Measurements from ENCODE around the gene JOSD1. TPM values are rescaled to one million over a fixed set of nuclear protein-coding genes. Genes with fewer than 3 reads are reported as not detected.
A peak's percentile ranks its signal among the peaks of the same experiment; 100 is the strongest.

The JOSD1 gene
- total and polyA plus RNA-seq, 9 of the 15 experiments (the other 6 are each of a cell fraction or from before 2014, with no cell fraction given): 8.9 to 39.1 (median 30.4) TPM

DNA sequence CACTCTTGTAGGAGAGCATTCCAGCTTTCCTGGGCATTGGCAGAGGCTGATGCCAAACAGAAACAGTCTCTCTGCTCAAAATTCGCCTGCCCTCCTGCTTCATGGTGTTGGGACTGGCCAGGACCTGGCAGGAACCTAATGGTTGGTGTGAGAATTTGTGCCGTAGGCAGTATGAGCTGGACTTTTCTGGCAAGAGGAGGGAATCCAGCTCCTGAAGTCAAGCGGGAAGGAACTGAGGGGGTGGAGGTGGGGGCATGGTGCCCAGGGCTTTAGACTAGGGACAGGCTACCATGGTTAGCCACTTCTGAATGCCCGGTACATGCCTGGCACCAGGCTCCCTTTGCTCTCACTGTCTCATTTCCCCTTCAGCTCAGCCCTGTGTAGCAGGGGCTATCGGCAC, 25.9 kb downstream of the JOSD1 start:
- TF ChIP-seq NR2F6 (CRISPR knock-in tag; IDR thresholded peaks at IDR 0.05) (no peak), CREB1 (IDR thresholded peaks at IDR 0.05) (no peak), CREB1 (CRISPR knock-in tag; IDR thresholded peaks at IDR 0.05) (no peak), CEBPB (tag; IDR thresholded peaks at IDR 0.05) (no peak), CTBP1 (IDR thresholded peaks at IDR 0.05; ENCODE audit: borderline replicate concordance) (no peak), CBX5 (IDR thresholded peaks at IDR 0.05; ENCODE audit: borderline replicate concordance, low read depth) (no peak), ERF (CRISPR knock-in tag; IDR thresholded peaks at IDR 0.05) (no peak)
- TF ChIP-seq, protein P1, sequence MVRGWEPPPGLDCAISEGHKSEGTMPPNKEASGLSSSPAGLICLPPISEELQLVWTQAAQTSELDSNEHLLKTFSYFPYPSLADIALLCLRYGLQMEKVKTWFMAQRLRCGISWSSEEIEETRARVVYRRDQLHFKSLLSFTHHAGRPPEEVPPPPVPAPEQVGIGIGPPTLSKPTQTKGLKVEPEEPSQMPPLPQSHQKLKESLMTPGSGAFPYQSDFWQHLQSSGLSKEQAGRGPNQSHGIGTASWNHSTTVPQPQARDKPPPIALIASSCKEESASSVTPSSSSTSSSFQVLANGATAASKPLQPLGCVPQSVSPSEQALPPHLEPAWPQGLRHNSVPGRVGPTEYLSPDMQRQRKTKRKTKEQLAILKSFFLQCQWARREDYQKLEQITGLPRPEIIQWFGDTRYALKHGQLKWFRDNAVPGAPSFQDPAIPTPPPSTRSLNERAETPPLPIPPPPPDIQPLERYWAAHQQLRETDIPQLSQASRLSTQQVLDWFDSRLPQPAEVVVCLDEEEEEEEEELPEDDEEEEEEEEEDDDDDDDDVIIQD (CRISPR knock-in tag; IDR thresholded peaks at IDR 0.05): no peak
- Histone ChIP-seq H3K4me3 (no peak overlapping the region), H3K9me1 (ENCODE audit: control insufficient read depth, insufficient read depth, low read length) (no peaks in the 10 kb centered on the region), H3K4me1 (replicated peaks in 1 of 2; ENCODE audit: control insufficient read depth in 2 of 2, insufficient read depth in 2 of 2, low read length in 2 of 2) (peaks cover 0 to 2% of the 10 kb centered on the region in 2 experiments; a peak in 3 of 5 replicates), H3K27me3 (ENCODE audit: control insufficient read depth in 2 of 2, insufficient read depth in 2 of 2, low read length in 2 of 2) (no peaks in the 10 kb centered on the region), H3K4me2 (ENCODE audit: insufficient read depth, low read length) (no peak overlapping the region), H3K27ac (ENCODE audit: extremely low read depth, low read depth, low read length) (no peak overlapping the region), H2AFZ (ENCODE audit: low read depth, low read length) (no peak overlapping the region), H3K9ac (ENCODE audit: insufficient read depth in 1 of 2, low read depth in 2 of 2, low read length in 2 of 2) (peak overlapping the region in 1 of 2 experiments; percentile 76; a peak in 1 of 4 replicates), H3K79me2 (ENCODE audit: control insufficient read depth, insufficient read depth, low read length) (no peaks in the 10 kb centered on the region), H4K20me1 (replicated peaks; ENCODE audit: control insufficient read depth, insufficient read depth, low read length) (no peaks in the 10 kb centered on the region), H3K36me3 (ENCODE audit: control insufficient read depth, insufficient read depth, low read length) (peaks cover 9% of the 10 kb centered on the region; the same call in 2 of the 3 replicates), H3K9me3 (replicated peaks; ENCODE audit: control insufficient read depth, insufficient read depth, low read depth, low read length) (no peaks in the 10 kb centered on the region)
- FAIRE-seq (no peak), DNase-seq (ENCODE audit: extremely low read depth in 1 of 4, low spot score in 3 of 4) (no peak), ATAC-seq (no peak)
- ChIA-PET CTCF (ENCODE audit: low intra/inter-chr PET ratio) (no interaction called here), POLR2A (interaction anchor here (1.1 to 1.7 kb wide), 2 partner anchors 9 to 86 kb away, joined by 3 to 6 read pairs; no protein-coding TSS in a partner anchor)
- in situ Hi-C loops (cut with MboI): no loop called here
- no TSS peak for BruUV-seq (replicated peaks)
- 71% methylated on average over 3 of the region's 5 CpGs for WGBS (ENCODE audit: insufficient coverage, low coverage, missing lambda C conversion rate)
- intact Hi-C loops (cut with micrococcal nuclease): no loop called here

Measured in K562 (cell line).